Stimulated activated CD4-positive, alpha-beta T cell treated with anti-CD3 and anti-CD28 coated beads, Interleukin-1b, Interleukin-23, amount 100 ng/mL, for 4 hours (primary cell): Measurements from ENCODE around the gene LRRC3C.
A peak's percentile ranks its signal among the peaks of the same experiment; 100 is the strongest.
"Not testable (repeated sequence)": the region's sequence is repeated elsewhere in the genome, so short reads cannot be mapped to it uniquely, and the experiment has no call there.

Experiments used
- DNase-seq, 2 donors: peaks; one replicate each; pipeline ENCODE4 v3.0.0-alpha.2; 2020; ENCODE audit warnings: low read depth in 2 of 2

The LRRC3C gene, protein sequence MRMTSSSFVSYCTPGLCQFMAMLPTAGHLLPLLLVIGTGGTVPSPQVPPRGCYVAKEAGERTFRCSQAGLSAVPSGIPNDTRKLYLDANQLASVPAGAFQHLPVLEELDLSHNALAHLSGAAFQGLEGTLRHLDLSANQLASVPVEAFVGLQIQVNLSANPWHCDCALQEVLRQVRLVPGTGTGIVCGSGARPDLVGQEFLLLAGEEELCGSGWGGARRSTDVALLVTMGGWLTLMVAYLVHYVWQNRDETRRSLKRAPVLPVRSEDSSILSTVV

GRCh38 chr17:39927101-39927928, at the start of gene LRRC3C, which contains the start of gene ORMDL3:
LRRC3C (plus strand) TSS chr17:39927732; CDS start chr17:39941524, 13,792 bp downstream.
ORMDL3 (minus strand) TSS chr17:39927601; CDS start chr17:39924203, 3,398 bp downstream.
- DNase-seq, result peak; percentile 85 to 86

DNA sequence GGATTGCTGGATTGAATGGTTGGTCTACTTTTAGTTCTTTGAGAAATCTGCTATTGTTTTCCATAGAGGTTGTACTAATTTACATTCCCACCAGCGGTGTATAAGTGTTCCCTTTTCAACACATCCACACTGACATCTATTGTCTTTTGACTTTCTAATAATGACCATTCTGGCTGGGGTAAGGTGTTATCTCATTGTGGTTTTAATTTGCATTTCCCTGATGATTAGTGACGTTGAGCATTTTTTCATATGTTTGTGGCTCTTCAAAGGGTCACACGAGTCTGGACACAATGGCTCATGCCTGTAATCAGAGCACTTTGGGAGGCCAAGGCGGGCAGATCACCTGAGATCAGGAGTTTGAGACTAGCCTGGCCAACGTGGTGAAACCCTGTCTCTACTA, 41.4 kb upstream of the LRRC3C start:
- not testable (repeated sequence) for DNase-seq

- DNase-seq, result no peak
Observed at GRCh38 chr17:39887078-39887477, 40.5 kb upstream of the LRRC3C start.

GRCh38 chr17:39889200-39889599, 38.3 kb upstream of the LRRC3C start:
- DNase-seq, result no peak

DNA sequence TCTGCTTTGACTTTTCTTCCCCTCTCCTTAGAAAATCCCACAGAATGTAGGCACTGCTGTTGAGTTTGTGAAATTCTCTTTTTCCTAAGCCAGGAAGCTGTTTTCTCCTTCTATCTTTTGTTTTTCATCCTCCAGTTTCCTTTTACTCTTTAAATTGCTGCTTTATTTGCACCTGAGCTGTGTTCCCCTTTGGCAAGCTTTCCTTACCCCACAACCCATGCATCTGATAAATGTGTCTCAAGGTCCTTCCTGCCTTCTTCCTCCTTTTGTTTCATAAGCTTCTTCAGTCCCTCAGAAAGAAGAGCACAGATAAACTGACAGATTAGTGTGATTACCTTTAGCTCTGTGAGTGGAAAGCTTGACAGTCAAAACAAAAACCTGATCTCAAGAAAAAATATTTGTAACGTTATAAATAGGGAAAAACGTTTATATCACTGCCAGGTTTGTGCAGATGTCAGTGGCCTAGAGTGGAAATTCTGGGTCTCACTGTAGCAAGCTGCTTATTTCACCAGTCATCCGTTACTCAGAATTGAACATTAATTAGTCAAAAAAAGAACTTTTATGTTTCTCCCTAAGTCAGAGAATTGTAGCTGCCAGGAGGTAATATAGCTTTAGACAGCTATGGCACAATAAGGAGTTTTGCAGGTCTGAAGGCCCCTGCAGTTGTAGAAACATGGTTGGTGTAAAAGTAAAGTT, 32.7 kb upstream of the LRRC3C start:
- no peak for DNase-seq

- DNase-seq, result no peak
Observed at GRCh38 chr17:39898088-39898487, 29.4 kb upstream of the LRRC3C start.

DNA sequence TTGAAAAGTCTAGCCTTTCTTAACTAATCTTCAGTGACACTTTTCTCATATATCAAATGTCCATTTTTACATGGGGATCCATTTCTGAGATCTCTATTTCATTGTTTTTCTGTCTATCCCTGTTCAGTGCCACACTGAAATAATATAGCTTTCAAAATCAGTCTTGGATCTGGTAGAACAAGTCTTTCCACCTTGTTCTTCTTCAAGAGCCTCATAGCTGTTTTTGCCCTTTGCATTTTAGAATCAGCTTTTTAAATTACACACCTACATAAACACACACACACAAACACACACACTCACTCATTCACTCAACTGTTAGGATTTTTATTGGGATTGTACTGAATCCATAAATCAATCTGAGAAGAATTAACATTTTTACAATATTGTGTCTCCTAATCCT, 28.3 kb upstream of the LRRC3C start:
- DNase-seq, result no peak

GRCh38 chr17:39902027-39902426, 25.5 kb upstream of the LRRC3C start:
- DNase-seq, result not testable (repeated sequence)

DNA sequence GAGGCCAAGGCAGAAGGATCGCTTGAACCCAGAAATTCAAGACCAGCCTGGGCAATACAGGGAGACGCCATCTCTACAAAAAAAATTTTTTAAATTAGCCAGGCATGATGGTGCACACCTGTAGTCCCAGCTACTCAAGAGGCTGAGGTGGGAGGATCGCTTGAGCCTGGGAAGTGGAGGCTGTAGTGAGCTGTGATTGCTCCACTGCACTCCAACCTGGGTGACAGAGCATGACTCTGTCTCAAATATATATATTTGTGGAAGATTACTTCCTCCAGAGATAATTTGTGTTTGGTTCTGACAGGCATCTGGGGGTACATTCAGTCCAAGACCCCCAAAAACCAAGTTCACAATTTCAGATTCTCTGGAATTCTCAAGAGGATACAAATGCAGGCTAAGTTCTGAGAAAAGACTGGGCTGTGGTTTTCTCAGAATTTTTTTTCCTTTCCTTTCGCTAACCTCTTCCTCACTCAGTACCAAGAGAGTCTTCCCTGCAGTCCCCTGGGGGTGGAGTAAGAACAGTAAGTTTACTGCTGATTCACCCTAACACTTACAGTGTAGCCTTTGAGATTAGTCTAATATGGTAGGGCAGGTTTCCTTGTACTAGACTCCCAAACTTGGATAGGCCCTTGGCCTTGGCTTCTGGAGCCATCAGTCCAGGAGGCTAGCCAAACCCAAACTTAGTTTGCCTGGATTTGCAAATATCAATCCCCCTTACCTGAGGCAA, 24.2 kb upstream of the LRRC3C start:
- no peak for DNase-seq

DNA sequence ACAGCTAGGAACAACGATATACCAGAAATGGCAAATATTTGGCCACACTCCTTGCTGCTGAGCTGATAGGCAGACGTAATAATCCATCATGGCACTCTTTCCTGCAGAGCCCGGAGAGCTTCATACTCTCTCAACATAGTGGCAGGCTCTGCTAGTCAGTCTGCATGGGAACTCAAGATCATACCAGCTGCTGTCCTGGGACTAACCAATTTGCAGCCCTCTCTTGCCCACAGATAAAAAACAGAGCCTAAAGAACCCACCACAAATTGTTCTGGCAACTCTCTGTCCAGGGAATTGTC, 22.6 kb upstream of the LRRC3C start:
- no peak for DNase-seq

GRCh38 chr17:39908789-39909352, 18.7 kb upstream of the LRRC3C start:
- DNase-seq, result no peak

DNA sequence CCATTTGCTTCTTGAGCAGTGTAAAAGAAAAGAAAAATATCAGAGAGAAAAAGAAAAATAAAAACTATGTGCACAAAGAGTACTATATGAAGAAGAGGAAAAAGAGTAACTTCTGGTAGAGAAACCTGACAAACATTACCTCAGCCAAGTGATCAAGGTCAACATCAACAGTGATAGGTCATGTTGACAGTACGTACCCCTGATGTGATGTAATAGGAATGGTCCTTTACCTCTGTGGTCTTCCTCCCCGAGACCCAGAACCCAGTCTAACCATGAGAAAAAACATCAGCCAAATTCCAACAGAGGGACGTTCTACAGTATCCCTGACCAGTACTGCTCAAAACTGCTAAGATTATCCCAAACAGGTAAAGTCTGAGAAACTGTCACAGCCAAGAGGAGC, 13.5 kb upstream of the LRRC3C start:
- DNase-seq, result no peak

DNA sequence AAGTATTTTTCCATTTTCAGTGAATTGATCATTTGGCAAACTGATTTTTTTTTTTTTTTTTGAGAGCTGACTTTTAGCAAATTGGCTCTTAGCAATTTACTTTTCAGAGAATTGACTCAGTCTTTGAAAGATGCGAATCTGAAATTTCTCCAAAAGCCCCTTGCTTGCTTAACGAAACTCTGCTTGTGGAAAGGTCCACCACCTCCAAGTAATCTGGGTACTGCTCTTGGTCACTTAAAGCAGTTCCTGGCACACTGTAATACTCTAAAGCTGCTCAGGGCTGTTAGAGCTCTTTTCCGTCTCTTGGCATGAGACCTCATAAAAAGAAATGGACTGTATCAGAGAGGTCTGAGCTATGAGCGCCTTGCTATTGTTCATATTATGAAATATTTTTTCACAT, 12.0 kb upstream of the LRRC3C start:
- DNase-seq, result no peak

- no peak for DNase-seq
Observed at GRCh38 chr17:39916918-39917317, 10.6 kb upstream of the LRRC3C start.

DNA sequence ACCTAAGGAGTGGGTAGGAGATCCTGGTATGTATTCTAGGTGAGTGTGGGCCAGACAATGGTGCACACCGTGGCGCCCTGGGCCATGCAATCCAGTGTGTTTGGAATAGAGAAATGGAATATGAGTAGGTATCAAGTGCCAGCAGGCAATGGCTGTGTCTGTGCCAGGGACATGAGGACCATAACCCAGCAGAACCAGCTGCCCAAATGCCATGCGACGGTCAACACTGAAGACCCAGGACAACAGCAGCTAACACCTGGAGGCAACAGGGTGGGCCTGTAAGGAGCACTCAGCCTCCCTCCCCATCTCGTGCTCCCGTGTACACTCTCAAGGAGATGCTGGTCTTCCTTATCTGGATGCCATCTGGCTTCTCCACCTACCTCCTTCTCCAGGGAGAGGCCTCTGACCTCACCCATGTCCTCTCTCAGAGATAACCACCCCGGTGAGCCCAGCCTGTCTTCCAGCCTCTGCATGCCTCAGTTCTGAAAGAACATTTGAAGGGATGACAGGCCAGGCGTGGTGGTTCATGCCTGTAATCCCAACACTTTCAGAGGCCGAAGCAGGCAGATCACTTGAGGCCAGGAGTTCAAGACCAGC, 8.3 kb upstream of the LRRC3C start:
- no peak for DNase-seq

GRCh38 chr17:39920218-39921210, 7.0 kb upstream of the LRRC3C start:
- DNase-seq, result peak; percentile 41 to 54

- no peak for DNase-seq
Observed at GRCh38 chr17:39921323-39921722, 6.2 kb upstream of the LRRC3C start.

DNA sequence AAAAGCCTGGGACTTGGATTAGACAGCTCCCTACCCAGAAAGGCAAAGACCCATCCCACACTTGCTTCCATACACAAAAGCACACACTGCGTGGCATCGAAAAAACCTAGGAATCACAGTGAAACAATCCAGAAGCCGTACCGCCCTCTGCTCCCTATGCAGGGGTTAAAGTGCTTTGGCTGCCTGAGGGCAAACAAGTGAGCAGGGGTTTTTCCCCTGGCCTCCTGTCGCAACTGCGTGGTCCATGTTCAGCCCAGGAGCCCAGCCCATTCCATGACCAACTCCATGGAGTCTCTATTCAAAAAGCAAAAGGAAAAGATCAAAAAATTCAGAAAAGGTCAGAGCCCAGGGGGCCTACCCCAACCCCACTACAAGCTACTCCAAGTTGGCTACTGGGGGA, 5.5 kb upstream of the LRRC3C start:
- DNase-seq, result no peak

DNA sequence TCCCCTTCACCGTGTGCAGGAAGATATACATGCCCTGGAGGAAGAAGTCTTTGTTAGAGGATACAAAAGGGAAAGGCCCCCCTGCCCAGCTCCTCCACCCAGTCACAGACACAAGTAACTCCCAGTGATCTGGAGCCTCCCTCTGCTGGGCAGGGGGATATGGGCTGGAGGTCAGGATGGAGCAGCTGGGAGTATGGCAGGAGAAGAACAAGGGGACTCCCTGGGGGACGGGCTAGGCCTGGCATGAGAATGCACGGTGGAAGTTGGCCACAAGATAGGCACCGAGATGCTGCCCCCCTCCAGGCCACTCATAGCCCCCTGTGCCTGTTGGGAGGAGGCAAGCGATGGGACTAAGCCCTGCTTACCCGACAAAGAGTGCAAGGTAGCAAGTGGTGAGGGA, 4.3 kb upstream of the LRRC3C start:
- no peak for DNase-seq
